ENCODE measurements around the gene ZNF529.

ZNF529 gene

DNA sequence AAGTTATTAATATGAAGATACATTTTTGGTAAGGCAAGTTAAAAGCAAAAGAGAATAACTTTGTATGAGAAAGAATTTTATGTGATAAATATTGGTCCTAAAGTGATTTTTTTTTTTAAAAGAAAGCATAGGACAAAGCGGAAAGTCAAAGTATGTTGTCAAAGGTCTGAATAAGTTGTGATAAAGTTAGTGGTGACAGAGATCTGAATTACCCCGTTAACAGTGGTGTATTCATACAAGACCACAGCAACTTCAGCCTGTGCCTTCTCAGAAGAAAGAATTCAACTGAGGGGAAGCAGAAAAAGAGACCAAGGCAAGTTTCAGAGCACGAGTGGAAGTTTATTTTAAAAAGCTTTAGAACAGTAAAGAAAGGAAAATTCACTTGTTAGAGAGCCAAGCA is 64.8 kb downstream of the ZNF529 start:
- no peak for DNase-seq

DNA sequence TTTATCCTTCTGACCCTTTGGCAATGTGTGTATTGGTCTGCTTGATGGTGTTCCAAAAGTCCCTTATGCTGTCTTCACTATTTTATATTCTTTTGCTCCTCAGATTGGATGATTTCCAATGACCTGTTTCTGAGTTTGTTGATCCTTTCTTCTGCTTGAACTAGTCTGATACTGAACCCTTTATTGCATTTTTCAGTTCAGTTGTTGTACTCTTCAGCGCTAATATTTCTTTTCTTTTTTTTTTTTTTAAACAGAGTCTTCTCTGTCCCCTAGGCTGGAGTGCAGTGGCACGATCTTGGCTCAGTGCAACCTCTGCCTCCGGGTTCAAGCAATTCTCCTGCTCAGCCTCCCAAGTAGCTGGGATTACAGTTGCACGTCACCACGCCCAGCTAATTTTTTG is 71.1 kb downstream of the ZNF529 start:
- DNase-seq, result no peak

DNA sequence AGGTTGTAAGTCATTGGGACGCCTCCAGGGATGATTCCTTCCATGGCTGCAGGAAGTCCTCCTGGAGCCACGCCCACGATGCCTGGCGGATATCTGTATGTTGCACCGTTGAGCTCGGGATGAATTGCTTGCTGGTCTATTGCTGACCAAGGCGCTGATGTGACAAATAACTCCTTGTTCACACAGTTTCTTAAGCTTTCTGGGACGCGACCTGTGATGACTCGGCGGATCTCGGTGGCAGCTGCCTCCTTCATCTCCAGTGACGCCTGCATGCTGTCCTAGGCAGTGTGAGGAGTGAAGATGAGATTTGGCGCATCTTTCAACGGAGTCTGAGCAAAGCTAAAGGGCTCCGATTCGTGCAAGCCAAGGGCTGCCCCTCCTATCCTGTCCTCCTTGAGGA is 76.1 kb downstream of the ZNF529 start:
- DNase-seq, result no peak

Measured in CD4-positive, alpha-beta T cell treated with Interleukin-10 for 1 hour (primary cell).